GM12892 (cell line): ENCODE results near the gene DPYSL3.

Experiments used
- DNase-seq: peaks from one replicate; pipeline ENCODE4 v3.0.0; 2011; ENCODE audit not compliant: insufficient read length
- FAIRE-seq: peaks from 2 replicates; lab custom pipeline; 2011; peaks lifted over from hg19 to GRCh38; lab: Jason Lieb, UNC
- POLR2A ChIP-seq: IDR thresholded peaks from 2 replicates; pipeline ENCODE4 v1.6.1; 2011; ENCODE audit warnings: low read depth, low read length, control low read depth
- POLR2AphosphoS5 ChIP-seq: IDR thresholded peaks from 2 replicates; pipeline ENCODE4 v1.6.1; 2011; ENCODE audit warnings: low read depth, low read length, control low read depth
- TAF1 ChIP-seq: IDR thresholded peaks from 2 replicates; pipeline ENCODE4 v1.6.1; 2011; ENCODE audit warnings: low read depth, mild to moderate bottlenecking, control low read depth, low read length, borderline replicate concordance

The DPYSL3 gene

GRCh38 chr5:147465747-147466146, 44.1 kb downstream of the DPYSL3 start:
- no peak for DNase-seq
- no peak for FAIRE-seq
- TF ChIP-seq POLR2AphosphoS5 (no peak), TAF1 (no peak), POLR2A (no peak)

- DNase-seq, result no peak
- FAIRE-seq, result no peak
- TF ChIP-seq POLR2AphosphoS5 (no peak), POLR2A (no peak), TAF1 (no peak)
These were observed 45.7 kb downstream of the DPYSL3 start for GRCh38 chr5:147464211-147464610.

- FAIRE-seq, result no peak
- TF ChIP-seq POLR2A (no peak), TAF1 (no peak), POLR2AphosphoS5 (no peak)
- DNase-seq, result no peak
These were observed 48.0 kb downstream of the DPYSL3 start for GRCh38 chr5:147461915-147462314.

- no peak for TF ChIP-seq TAF1
- no peak for TF ChIP-seq POLR2AphosphoS5
- no peak for TF ChIP-seq POLR2A
- DNase-seq (no peak), FAIRE-seq (no peak)
These were observed 49.5 kb downstream of the DPYSL3 start for GRCh38 chr5:147460380-147460779.

- no peak for TF ChIP-seq POLR2AphosphoS5
- FAIRE-seq (no peak), DNase-seq (no peak)
These were observed 51.3 kb downstream of the DPYSL3 start for GRCh38 chr5:147458581-147458980.

GRCh38 chr5:147455822-147456450, 53.9 kb downstream of the DPYSL3 start:
- TF ChIP-seq POLR2A (no peak), TAF1 (no peak), POLR2AphosphoS5 (no peak)
- DNase-seq (no peak), FAIRE-seq (no peak)

- DNase-seq, result no peak
- TF ChIP-seq TAF1 (no peak), POLR2AphosphoS5 (no peak), POLR2A (no peak)
- FAIRE-seq, result peak; percentile 38
These were observed 54.7 kb downstream of the DPYSL3 start for GRCh38 chr5:147454996-147455677.

GRCh38 chr5:147453875-147454814, 55.7 kb downstream of the DPYSL3 start:
- TF ChIP-seq POLR2A, result no peak
- no peak for TF ChIP-seq POLR2AphosphoS5
- TF ChIP-seq TAF1, result no peak
- no peak for FAIRE-seq
- peak; percentile 85 for DNase-seq

- DNase-seq (no peak), FAIRE-seq (no peak)
- no peak for TF ChIP-seq POLR2AphosphoS5
- no peak for TF ChIP-seq POLR2A
- no peak for TF ChIP-seq TAF1
These were observed 57.6 kb downstream of the DPYSL3 start for GRCh38 chr5:147452165-147452811.

- FAIRE-seq, result peak; percentile 21
- DNase-seq, result no peak
- no peak for TF ChIP-seq POLR2AphosphoS5
These were observed 58.7 kb downstream of the DPYSL3 start for GRCh38 chr5:147451193-147451592.

- FAIRE-seq (no peak), DNase-seq (no peak)
- TF ChIP-seq POLR2AphosphoS5, result no peak
These were observed 59.3 kb downstream of the DPYSL3 start for GRCh38 chr5:147450606-147451005.

GRCh38 chr5:147448766-147449165, 61.1 kb downstream of the DPYSL3 start:
- TF ChIP-seq POLR2AphosphoS5, result no peak
- TF ChIP-seq TAF1, result no peak
- FAIRE-seq (no peak), DNase-seq (no peak)
